CD4-positive, alpha-beta memory T cell (primary cell): ENCODE results near the gene RRM2. TPM values are rescaled to one million over a fixed set of nuclear protein-coding genes. Genes with fewer than 3 reads are reported as not detected.

ENCODE experiments used
- polyA plus RNA-seq, 2 donors: library from polyadenylated mRNA; unstranded; fragments of 300-500 nt; fragmentation: Illumina TruSeq; gene quantifications; one replicate each; pipeline ENCODE4 v1.2.3, GENCODE V29; 2021
- total RNA-seq, 2 experiments: library from RNA; stranded (reverse); gene quantifications; one replicate each; pipeline ENCODE4 v1.2.3, GENCODE V29; 2021

Gene RRM2
- total and polyA plus RNA-seq, 4 experiments from 2014 or later, result 0.42 to 0.77 (median 0.48) TPM; not detected in 1

Other genes starting within 250 kb of the RRM2 start
- under 1 TPM; 0.33 to 0.49 TPM for gene GRHL1, start 171.0 kb upstream of the RRM2 start, total RNA-seq
- under 1 TPM; 0.14 to 0.33 TPM for gene GRHL1, start 171.0 kb upstream of the RRM2 start, polyA plus RNA-seq
- gene KLF11, start 79.2 kb upstream of the RRM2 start, total RNA-seq, result 1 to 10 TPM; 7.0 TPM
- gene KLF11, start 79.2 kb upstream of the RRM2 start, polyA plus RNA-seq, result 1 to 10 TPM; 8.8 to 9.8 TPM
- not detected for gene CYS1, start 42.3 kb upstream of the RRM2 start, total RNA-seq
- not detected for gene CYS1, start 42.3 kb upstream of the RRM2 start, polyA plus RNA-seq
- 10 to 100 TPM; 77.1 to 80.7 TPM for gene HPCAL1, start 180.2 kb downstream of the RRM2 start, total RNA-seq
- gene HPCAL1, start 180.2 kb downstream of the RRM2 start, polyA plus RNA-seq, result 100 to 1,000 TPM; 100 to 114 TPM